GM23338 (cell line): ENCODE results near the gene APRT. TPM values are rescaled to one million over a fixed set of nuclear protein-coding genes. Genes with fewer than 3 reads are reported as not detected.

Experiments
- ATAC-seq: fragments of 200-7000 bp; cut with Tn5 transposase; 3 replicates; pipeline ENCODE4 v1.9.1; 2020
- DNase-seq: peaks from one replicate; pipeline ENCODE4 v3.0.0-alpha.2; 2015; ENCODE audit warnings: low spot score
- H2AFZ ChIP-seq: fragments of 200-600 bp; sonication (generic); 2 replicates; pipeline ENCODE4 v1.8.0; 2016; ENCODE audit warnings: antibody characterized with exemption, mild to moderate bottlenecking, moderate library complexity
- H3F3A ChIP-seq: fragments of 200-600 bp; sonication (generic); replicated peaks from 2 replicates; pipeline ENCODE4 v1.8.0; 2017; ENCODE audit warnings: antibody characterized with exemption, mixed run types, low read depth
- H3K27ac ChIP-seq: fragments of 200-600 bp; sonication (generic); 2 replicates; pipeline ENCODE4 v1.6.1; 2016; ENCODE audit warnings: low read depth
- H3K27me3 ChIP-seq: fragments of 200-600 bp; sonication (generic); 2 replicates; pipeline ENCODE4 v1.8.0; 2016; ENCODE audit warnings: mild to moderate bottlenecking, mixed run types, moderate library complexity; ENCODE audit not compliant: insufficient read depth
- H3K36me3 ChIP-seq: fragments of 200-600 bp; sonication (generic); 2 replicates; pipeline ENCODE4 v1.8.0; 2016; ENCODE audit warnings: mild to moderate bottlenecking; ENCODE audit not compliant: insufficient read depth
- H3K4me1 ChIP-seq: fragments of 200-600 bp; sonication (generic); 2 replicates; pipeline ENCODE4 v1.8.0; 2016; ENCODE audit warnings: mild to moderate bottlenecking, moderate library complexity; ENCODE audit not compliant: insufficient read depth
- H3K4me2 ChIP-seq: fragments of 200-600 bp; sonication (generic); 2 replicates; pipeline ENCODE4 v1.7.1; 2017; ENCODE audit warnings: mixed run types
- H3K4me3 ChIP-seq: fragments of 200-600 bp; sonication (generic); 2 replicates; pipeline ENCODE4 v1.6.1; 2016; ENCODE audit warnings: mixed run types
- H3K79me2 ChIP-seq: fragments of 200-600 bp; sonication (generic); replicated peaks from 2 replicates; pipeline ENCODE4 v1.8.0; 2017; ENCODE audit warnings: mild to moderate bottlenecking; ENCODE audit not compliant: insufficient read depth
- H3K9me2 ChIP-seq: fragments of 200-600 bp; sonication (generic); 2 replicates; pipeline ENCODE4 v1.8.0; 2017; ENCODE audit not compliant: insufficient read depth
- H4K20me1 ChIP-seq: fragments of 200-600 bp; sonication (generic); replicated peaks from 2 replicates; pipeline ENCODE4 v1.8.0; 2017; ENCODE audit warnings: mild to moderate bottlenecking; ENCODE audit not compliant: insufficient read depth
- H3K27ac Mint-ChIP-seq: 2 replicates; pipeline ENCODE4 v1.8.0; 2020; ENCODE audit warnings: inconsistent platforms, mild to moderate bottlenecking, moderate library complexity, mixed read lengths
- H3K27me3 Mint-ChIP-seq: 3 replicates; pipeline ENCODE4 v1.8.0; 2022; ENCODE audit warnings: low read depth, mild to moderate bottlenecking, moderate library complexity, mixed read lengths, inconsistent platforms; ENCODE audit not compliant: insufficient read depth, poor library complexity
- H3K36me3 Mint-ChIP-seq: 3 replicates; pipeline ENCODE4 v1.8.0; 2021; ENCODE audit warnings: low read depth, mild to moderate bottlenecking, inconsistent platforms, moderate library complexity, mixed read lengths
- H3K4me1 Mint-ChIP-seq: 3 replicates; pipeline ENCODE4 v1.8.0; 2020; ENCODE audit warnings: mild to moderate bottlenecking, inconsistent platforms, mixed read lengths
- H3K4me3 Mint-ChIP-seq: 3 replicates; pipeline ENCODE4 v1.8.0; 2021; ENCODE audit warnings: moderate library complexity, mild to moderate bottlenecking, inconsistent platforms, mixed read lengths
- H3K9me3 Mint-ChIP-seq: 3 replicates; pipeline ENCODE4 v1.8.0; 2020; ENCODE audit warnings: moderate library complexity, mild to moderate bottlenecking, inconsistent platforms, mixed read lengths
- CTCF ChIP-seq, 2 experiments: fragments of 200-600 bp in 1 of 2; sonication (generic) in 1 of 2; conservative IDR thresholded peaks; 2 replicates each; pipeline versions ENCODE4 v1.5.1 to v1.6.1; 2016 to 2017; ENCODE audit warnings: antibody characterized with exemption in 2 of 2, low read depth in 2 of 2, mild to moderate bottlenecking in 2 of 2, moderate library complexity in 1 of 2
- ETS1 ChIP-seq: IDR thresholded peaks from 2 replicates; pipeline ENCODE4 v1.6.1; 2016; ENCODE audit warnings: antibody characterized with exemption
- NANOG ChIP-seq: IDR thresholded peaks from 2 replicates; pipeline ENCODE4 v1.6.1; 2016; ENCODE audit warnings: antibody characterized with exemption, borderline replicate concordance
- POLR2AphosphoS5 ChIP-seq: IDR thresholded peaks from 2 replicates; pipeline ENCODE4 v1.6.1; 2016; ENCODE audit warnings: antibody characterized with exemption, low read depth
- ZNF462 ChIP-seq: fragments of 250-450 bp; sonication (Bioruptor Pico); IDR thresholded peaks from 2 replicates; pipeline ENCODE4 v1.5.0; 2020; ENCODE audit warnings: mild to moderate bottlenecking, moderate library complexity
- polyA plus RNA-seq: library from polyadenylated mRNA; unstranded; fragments of >200 nt; fragmentation: Nextera tagmentation; extraction: Ambion mirVana; gene quantifications from 2 replicates; pipeline ENCODE4 v1.2.1, GENCODE V29; 2016
- total RNA-seq: library from RNA; depleted of rRNA; stranded (reverse); fragments of >200 nt; shearing (Covaris generic); gene quantifications from 2 replicates; pipeline ENCODE4 v1.2.3, GENCODE V29; 2014

APRT gene
- total and polyA plus RNA-seq, 2 experiments from 2014 or later: 250 to 522 TPM

GRCh38 chr16:88807626-88808453, 3.9 kb downstream of the APRT start:
- Mint-ChIP-seq H3K36me3 (peaks cover 62% of the 10 kb centered on the region), H3K27ac (no peak overlapping the region), H3K4me1 (peaks cover 6% of the 10 kb centered on the region; the same call in 1 of the 3 replicates), H3K27me3 (peaks cover 51% of the 10 kb centered on the region), H3K4me3 (no peak overlapping the region; the same call in 2 of the 3 replicates), H3K9me3 (peaks cover 4% of the 10 kb centered on the region; the same call in 1 of the 3 replicates)
- H3K79me2 ChIP-seq: peaks cover 24% of the 10 kb centered on the region
- H3K27me3 ChIP-seq: no peaks in the 10 kb centered on the region
- H3K4me1 ChIP-seq: no peaks in the 10 kb centered on the region; the same call in 1 of the 2 replicates
- TF ChIP-seq POLR2AphosphoS5: peak; percentile 63
- no peak for TF ChIP-seq CTCF (conservative IDR thresholded peaks at IDR 0.05; ENCODE audit: low read depth in 2 of 2)
- no peak for TF ChIP-seq ZNF462 (CRISPR knock-in tag)
- no peak for TF ChIP-seq ETS1
- TF ChIP-seq NANOG: no peak
- H3K9me2 ChIP-seq: no peaks in the 10 kb centered on the region
- H3K27ac ChIP-seq: no peak overlapping the region
- no peak overlapping the region for H3K4me3 ChIP-seq
- DNase-seq (no peak), ATAC-seq (no peak)
- peaks cover 60% of the 10 kb centered on the region for H3F3A ChIP-seq
- H2AFZ ChIP-seq: no peak overlapping the region
- H3K36me3 ChIP-seq: peaks cover 19% of the 10 kb centered on the region
- no peak overlapping the region for H3K4me2 ChIP-seq
- no peaks in the 10 kb centered on the region; the same call in none of the 2 replicates for H4K20me1 ChIP-seq
